NK-92 (cell line): ENCODE measurements around the gene EPS15.
"Not testable (repeated sequence)": the region's sequence is repeated elsewhere in the genome, so short reads cannot be mapped to it uniquely, and the experiment has no call there.

ENCODE experiments used
- DNase-seq: peaks from one replicate; lab custom pipeline; 2025; ENCODE audit not compliant: unreplicated experiment; lab: John Stamatoyannopoulos, UW

Gene EPS15

GRCh38 chr1:51519048-51519864 lies at the start of gene EPS15:
TSS of gene EPS15 (minus strand) at chr1:51519266. CDS start at chr1:51519231, 35 bp downstream.
- peak; percentile 52 for DNase-seq

GRCh38 chr1:51568231-51568935 lies 49.3 kb upstream of the EPS15 start:
- no peak for DNase-seq

DNA sequence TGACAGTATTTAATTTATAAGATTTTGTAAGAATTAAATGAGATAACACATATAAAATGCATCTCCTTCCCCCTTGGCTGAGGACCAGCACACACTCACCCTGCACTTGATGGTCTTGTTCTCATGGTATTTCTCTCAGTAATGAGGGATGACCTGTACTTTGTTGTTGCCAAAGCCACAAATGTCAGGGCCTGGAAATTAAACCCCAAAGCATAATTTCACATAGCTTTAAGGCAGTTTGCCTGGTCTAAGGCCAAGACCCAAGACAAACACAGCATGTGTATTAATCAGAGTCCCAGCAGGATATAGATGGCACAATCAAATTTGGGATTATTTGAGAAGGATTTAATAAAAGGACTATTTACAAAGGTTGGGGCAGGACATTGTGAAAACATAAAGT lies 48.6 kb upstream of the EPS15 start:
- DNase-seq: no peak

GRCh38 chr1:51566260-51566659 lies 47.2 kb upstream of the EPS15 start:
- DNase-seq: no peak

- DNase-seq: no peak
Measured at GRCh38 chr1:51565009-51565408, 45.9 kb upstream of the EPS15 start.

- DNase-seq: no peak
Measured at GRCh38 chr1:51564124-51564523, 45.1 kb upstream of the EPS15 start.

- DNase-seq: no peak
Measured at GRCh38 chr1:51561702-51562101, 42.6 kb upstream of the EPS15 start.

DNA sequence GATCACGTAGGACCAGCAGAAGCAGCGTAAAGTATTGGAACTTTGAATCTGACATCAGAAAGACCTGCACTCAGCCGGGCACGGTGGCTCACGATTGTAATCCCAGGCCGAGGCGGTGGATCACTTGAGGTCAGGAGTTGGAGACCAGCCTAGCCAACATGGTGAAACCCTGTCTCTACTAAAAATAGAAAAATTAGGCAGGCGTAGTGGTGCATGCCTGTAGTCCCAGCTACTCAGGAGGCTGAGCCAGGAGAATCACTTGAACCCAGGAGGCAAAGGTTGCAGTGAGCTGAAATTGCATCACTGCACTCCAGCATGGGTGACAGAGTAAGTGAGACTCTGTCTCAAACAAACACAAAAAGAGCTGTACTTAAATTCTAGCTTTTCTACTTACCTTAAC lies 41.8 kb upstream of the EPS15 start:
- DNase-seq: not testable (repeated sequence)

DNA sequence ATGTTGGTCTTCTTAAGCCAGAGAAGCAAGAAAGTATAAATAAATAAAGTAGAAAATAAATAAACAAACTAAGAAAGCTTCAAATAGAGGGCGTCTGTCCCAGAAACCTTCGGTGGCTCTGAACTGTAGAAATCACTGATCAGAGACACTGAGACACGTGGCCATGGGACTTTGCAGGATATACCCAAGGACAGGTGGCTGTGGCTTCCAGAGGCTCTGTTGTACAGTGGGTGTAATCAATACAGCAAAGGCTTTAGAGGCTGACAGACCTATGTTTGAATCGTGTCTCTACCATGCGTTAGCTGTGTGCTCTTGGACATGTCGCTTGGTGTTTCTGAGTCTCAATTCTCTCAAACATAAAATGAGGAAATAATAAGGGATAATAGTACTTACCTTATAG lies 41.0 kb upstream of the EPS15 start:
- no peak for DNase-seq

DNA sequence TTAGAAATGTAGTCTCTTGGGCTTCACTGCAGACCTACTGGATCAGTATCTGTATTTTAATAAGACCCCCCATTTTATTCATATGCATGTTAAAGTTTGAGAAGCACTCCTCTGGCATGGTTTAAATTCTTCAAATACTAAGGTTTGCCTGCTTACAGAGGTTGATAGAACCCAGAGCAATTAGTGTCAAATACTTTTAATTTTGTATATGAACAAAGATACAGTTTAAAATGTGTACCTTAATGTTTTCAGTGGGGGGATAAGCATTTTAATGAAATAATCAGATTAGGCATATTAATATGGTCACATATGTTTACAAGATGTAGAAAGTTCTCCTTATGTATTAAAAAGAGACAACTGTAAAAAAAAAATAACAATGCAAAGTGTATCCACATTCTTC lies 40.4 kb upstream of the EPS15 start:
- DNase-seq: no peak

DNA sequence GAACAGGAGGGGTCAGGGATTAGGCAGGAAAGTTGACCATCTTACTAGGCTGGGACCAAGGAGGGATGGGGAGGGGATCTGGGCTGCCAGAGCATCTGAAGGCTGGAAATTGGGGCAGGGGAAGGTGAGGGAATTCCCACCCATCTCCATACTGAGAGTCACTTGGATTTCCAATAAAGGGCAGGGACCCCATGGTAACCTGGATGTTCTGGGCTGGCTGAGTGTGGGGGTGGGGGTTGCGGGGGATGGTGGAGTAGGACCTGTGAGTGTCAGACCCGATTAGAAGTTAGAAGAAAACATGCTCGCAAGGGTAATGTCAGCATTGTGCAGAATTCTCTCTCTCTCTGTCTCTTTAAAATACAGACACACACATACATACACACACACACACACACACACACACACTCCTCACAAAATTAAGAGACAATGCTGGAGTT lies 40.0 kb upstream of the EPS15 start:
- no peak for DNase-seq

- no peak for DNase-seq
Measured at GRCh38 chr1:51558375-51558924, 39.4 kb upstream of the EPS15 start.

- DNase-seq: no peak
Measured at GRCh38 chr1:51557168-51557567, 38.1 kb upstream of the EPS15 start.

GRCh38 chr1:51555866-51556619 lies 37.0 kb upstream of the EPS15 start:
- no peak for DNase-seq

- no peak for DNase-seq
Measured at GRCh38 chr1:51553911-51554310, 34.8 kb upstream of the EPS15 start.

DNA sequence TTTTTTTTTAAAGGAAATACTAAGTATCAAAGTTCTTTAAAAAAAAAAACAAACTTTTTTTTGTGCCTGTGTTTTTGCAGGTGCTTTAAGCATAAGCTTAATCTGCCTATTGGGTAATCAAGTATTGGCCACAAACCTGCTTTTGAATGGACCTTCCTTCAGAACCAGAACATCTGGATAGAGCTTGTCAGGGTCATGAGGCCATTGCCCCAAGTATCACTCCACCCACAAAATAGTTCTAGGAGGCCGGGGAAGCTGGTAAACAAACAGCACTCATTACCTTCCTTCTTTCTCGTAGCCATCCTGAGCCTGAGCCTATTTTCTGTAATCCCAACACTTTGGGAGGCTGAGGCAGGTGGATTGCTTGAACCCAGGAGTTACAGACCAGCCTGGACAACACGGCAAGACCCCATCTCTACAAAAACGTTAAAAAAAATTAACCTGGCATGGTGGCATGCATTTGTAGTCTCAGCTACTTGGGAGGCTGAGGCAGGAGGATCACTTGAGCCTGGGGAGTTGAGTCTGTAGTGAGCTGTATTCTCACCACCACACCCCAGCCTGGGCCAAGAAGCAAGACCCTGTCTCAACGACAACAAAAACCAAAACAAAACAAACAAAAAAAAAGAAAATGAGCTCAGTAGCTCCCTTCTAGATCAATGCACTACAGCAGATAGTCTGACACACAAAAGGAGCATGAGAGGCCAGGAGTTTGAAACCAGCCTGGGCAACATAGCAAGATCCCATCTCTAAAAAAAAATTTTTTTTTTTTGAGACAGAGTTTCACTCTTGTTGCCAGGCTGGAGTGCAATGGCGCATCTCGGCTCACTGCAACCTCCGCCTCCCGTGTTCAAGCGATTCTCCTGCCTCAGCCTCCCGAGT lies 34.1 kb upstream of the EPS15 start:
- no peak for DNase-seq

DNA sequence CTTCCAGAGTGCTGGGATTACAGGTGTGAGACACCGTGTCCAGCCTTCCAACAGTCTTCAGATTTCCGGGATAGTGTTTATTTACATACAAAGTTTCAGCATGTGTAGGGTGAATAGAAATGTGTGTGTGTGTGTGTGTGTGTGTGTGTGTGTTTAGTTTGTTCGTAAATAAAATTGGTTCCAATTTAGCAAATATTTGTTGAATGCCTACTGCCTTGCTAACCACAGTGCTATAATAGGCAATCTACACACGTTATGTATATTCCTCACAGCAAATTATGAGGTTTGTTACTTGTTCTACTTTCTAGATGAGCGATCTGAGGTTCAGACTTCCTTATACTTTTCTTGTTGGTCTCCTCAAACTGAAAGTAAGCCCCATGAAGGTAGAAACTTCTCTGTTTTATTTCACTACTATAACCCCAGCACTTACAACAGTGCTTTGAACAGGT lies 32.8 kb upstream of the EPS15 start:
- no peak for DNase-seq

DNA sequence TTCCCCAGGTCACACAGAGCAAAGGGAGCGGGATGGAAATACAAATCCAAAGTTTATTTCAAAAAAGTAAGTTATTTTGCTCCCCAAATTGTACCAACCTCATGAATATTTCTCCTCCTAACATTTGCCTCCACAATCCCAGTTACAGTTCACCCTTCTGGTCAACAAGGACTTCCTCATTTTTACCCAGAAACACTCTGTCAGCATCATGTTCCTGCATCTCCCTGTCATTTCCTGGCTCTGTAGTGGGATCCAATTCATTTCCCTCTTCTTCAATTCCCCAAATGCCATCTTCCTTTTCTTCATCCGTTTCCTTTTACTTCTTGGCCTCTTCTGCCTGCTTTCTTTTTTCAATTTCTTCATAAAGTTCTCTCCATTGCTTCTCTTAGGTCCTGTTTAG lies 32.0 kb upstream of the EPS15 start:
- DNase-seq: no peak

DNA sequence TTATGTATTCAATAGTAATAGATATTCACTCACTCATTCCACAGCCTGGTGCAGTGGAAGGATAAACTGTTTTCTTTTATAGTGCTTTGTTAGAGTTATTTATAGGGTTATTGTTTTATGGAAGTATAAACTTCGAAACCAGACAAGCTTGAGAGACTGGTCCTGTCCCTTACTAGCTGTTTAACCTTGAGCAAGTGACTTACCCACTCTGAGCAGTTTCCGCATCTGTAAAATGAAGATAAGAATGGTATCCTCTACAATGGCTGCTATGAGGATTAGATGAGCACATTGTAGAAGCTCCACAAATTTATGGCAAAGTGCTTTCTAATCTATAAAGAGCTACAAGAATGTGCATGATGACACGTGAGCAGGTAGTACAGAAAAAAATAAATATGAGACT lies 30.8 kb upstream of the EPS15 start:
- DNase-seq: no peak

DNA sequence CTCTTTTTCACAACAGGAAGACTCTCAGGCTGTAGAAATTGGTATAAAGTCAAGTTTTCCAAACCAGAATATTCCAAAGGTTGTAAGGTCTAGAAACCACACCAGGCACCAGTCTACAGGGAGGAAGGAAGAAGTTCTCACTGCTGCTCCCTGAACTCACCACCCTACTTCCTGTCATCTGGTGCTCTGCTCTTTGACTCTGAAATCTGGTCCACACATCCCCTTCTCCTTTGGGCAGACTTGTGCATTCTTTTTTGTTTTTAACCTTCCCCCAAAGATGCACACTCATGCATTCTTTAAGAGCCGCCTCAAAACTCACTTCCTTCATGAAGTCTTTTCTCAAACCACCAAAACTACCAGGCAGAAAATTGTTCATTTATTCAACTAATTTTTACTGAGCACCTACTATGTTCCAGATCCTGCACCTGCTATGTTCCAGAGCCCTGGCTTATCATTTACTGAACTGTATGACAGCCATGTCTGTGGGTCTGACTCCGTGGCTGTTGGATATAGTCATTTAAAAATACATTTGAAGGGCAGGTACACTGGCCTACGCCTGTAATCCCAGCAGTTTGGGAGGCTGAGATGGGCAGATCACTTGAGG lies 30.1 kb upstream of the EPS15 start:
- no peak for DNase-seq
